GM18868 (cell line): ENCODE data around the gene ZBTB4.
"Not testable (repeated sequence)": the region's sequence is repeated elsewhere in the genome, so short reads cannot be mapped to it uniquely, and the experiment has no call there.

Experiments
- ATAC-seq: cut with Tn5 transposase; IDR thresholded peaks from one replicate; pipeline ENCODE4 v1.9.1; 2021; ENCODE audit warnings: mild to moderate bottlenecking, moderate library complexity; ENCODE audit not compliant: unreplicated experiment

ZBTB4 gene

DNA sequence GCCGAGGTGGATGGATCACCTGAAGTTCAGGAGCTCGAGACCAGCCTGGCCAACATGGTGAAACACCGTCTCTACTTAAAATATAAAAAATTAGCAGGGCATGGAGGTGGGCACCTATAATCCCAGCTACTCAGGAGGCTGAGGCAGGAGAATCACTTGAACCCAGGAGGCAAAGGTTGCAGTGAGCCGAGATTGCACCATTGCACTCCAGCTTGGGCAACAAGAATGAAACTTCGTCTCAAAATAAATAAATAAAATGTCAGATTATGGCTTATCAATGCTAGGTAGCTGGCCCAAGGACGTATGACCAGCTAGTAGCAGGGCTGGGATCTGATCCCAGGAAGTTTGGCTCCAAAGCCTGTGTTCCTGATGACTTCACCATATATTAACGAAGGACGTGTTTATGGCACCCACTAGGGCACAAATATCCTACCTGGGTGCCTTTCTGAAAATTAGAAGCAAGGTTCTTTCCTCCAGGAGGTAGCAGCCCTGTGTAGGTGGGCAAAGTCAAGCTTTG lies 8.9 kb downstream of the ZBTB4 start:
- not testable (repeated sequence) for ATAC-seq

- ATAC-seq = not testable (repeated sequence)
These were observed 9.6 kb downstream of the ZBTB4 start for GRCh38 chr17:7469843-7470242.

GRCh38 chr17:7468804-7469389 lies 10.5 kb downstream of the ZBTB4 start:
- no peak for ATAC-seq

DNA sequence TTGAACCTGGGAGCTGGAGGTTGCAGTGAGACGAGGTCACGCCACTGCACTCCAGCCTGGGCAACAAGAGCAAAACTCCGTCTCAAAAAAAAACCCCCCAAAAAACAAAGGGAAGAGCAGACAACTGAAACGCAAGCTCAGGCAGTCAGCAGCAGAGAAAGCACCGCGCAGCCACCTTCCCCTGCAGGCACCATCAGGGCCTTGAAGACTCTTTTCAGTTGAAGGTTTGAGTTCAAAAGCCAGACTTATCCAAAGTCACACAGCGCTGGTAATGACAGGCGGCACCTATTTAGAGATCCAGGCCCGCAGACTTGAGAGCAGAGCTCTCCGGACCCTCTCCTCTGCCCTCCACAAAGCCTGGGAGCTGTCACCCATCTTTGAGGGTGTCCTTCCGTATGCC lies 11.1 kb downstream of the ZBTB4 start:
- no peak for ATAC-seq

GRCh38 chr17:7467498-7467897 lies 11.9 kb downstream of the ZBTB4 start:
- ATAC-seq = no peak

DNA sequence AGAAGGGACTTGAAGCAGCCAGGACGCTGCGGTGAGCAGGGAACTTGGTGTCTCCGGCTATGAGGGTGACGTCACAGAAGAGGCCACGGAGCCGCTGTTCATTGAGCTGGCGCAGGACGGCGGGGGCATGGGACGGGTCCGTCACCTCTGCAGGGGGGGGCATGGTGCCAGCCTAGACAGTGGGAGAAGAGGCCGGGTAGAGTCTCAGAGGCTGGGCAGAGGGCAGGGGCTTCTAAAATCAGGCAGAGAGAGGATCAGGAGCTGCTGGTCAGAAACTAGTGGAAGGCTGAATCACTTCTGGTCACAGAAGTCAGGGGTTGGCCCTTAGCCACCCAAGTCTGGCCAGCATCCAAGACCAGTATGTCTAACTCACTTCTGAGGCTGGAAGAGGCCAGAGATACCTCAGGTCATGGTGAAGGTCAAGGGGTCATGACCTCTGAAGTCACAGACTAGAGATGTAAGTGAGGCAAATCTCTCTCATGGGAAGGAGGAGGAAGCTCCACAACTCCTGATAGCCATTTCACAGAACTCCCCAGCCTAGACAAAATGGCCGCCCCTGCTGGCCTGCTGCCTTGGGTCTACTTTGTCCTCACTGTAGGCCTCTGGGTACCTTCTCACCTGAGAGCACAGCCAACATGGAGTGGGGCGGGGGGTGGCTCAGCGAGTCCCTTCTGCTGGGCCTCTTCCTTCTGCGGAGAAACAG lies 12.6 kb downstream of the ZBTB4 start:
- ATAC-seq = no peak

GRCh38 chr17:7466318-7466638 lies 13.2 kb downstream of the ZBTB4 start:
- no peak for ATAC-seq

GRCh38 chr17:7465597-7466275 lies 13.7 kb downstream of the ZBTB4 start:
- ATAC-seq = no peak

DNA sequence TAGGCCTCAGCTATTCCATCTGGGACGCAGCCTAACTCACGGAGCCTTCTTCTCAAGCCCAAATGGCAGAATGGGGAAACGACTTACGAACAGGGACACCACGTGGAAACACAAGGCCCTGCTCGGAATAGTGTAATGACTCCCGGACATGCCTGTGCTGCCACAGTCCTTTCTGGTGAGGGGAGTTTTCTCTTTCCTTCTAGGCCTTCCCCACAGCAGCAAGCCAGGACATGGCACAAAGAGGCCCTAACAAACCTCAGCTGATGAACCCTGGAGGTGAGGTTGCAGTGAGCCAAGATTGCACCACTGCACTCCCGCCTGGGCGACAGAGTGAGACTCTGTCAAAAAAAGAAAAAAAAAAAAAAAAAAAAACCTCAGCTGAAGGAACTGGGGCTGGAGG lies 15.3 kb downstream of the ZBTB4 start:
- no peak for ATAC-seq

GRCh38 chr17:7463372-7463846 lies 16.0 kb downstream of the ZBTB4 start:
- ATAC-seq = no peak

- ATAC-seq = no peak
These were observed 16.7 kb downstream of the ZBTB4 start for GRCh38 chr17:7462474-7463371.

GRCh38 chr17:7460850-7461660 lies 18.4 kb downstream of the ZBTB4 start:
- no peak for ATAC-seq

DNA sequence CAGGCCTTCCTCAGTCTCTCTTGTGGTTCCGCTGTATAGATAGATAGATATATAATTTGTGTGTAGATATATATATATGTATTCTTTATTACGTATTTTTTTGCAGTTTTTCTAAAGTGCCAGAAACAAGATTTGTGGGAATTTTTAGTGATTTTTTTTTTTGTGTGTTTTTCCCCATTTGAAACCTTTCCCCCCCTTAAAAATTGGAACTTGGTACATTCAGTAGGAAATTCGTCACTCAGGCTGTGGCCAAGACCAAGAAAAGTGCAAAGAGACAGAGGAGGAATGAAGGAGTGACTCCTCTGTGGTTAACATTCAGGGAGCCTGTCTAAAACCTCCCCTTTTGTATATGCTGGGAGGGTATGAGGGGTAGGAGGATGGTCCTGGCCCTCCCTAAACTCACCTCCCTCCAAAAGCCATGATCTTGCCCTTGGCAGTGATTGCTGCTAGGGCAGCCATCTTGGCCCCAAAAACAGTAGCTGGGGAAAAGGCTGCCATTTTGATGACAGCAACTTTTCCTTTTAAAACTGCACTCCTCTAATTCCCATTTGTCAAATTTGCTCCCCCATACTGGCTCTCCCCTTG lies 19.4 kb downstream of the ZBTB4 start:
- ATAC-seq = no peak

- no peak for ATAC-seq
These were observed 31.0 kb downstream of the ZBTB4 start for GRCh38 chr17:7448461-7448860.

- ATAC-seq = no peak
These were observed 33.8 kb downstream of the ZBTB4 start for GRCh38 chr17:7445619-7445968.

DNA sequence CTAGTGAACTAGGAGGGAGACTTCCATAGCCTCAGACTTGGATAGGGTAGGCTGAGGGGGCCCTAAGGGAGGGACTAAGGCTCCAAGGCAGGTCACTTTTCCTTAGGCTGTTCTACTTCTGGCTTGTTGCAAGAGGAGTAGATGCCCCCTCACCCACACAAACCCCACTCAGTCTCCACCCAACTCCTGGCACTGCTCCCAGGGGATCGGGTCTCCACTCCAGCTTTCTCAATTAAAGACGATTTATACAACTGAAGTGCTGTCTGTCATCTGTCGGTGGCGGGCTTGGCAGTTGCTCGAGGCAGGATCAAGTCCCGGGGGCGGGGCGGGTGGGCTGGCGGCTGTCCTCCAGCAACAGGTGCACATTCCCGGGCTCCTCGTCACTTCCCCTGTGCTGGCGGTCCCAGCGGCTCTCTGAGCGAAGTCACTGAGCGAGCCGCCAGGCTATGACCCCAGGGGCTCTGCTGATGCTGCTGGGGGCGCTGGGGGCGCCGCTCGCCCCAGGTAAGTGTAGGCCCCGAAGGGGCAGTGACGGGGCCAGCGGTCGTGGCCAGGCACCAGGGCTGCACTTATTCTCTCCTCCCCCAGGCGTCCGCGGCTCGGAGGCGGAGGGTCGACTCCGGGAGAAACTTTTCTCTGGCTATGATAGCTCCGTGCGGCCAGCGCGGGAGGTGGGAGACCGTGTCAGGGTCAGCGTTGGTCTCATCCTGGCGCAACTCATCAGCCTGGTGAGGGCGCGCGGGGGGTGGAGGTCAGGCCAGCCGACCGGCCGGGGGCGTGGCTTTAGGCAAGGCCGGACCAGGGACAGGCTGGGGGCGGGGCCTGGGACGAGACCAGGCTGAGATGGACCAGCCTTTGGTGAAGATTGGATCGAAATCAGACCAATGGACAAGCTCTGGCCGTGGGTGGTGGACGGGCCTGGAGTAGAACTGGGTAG lies 34.5 kb downstream of the ZBTB4 start, which contains the start of gene CHRNB1:
Gene CHRNB1 (plus strand): TSS at position 380 of the 937 bp plus-strand sequence. CDS start 67 bp downstream, at position 447.
- ATAC-seq = no peak

- ATAC-seq = no peak
These were observed 35.6 kb downstream of the ZBTB4 start for GRCh38 chr17:7443499-7444485.
